ENCODE measurements around the gene DNAJB13.

DNAJB13 gene

DNA sequence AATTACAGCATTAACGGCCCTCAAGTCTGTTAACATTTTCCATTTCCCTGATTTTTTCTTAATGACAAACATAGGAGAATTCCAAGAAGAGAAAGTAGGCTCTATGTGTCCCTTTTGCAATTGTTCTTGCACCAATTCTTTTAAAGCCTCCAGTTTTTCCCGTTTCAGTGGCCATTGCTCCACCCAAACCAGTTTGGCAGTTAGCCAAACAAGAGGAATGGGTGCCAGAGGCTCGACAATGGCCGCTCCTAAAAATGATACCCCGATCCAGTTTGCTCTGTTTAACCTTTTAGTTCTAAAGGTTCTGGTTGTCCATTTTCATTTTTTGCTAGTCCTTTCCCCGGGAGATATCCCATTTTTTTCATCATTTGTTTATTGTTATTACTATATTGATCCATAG is 6.7 kb upstream of the DNAJB13 start:
- ChIA-PET CTCF (interaction anchor here (0.6 kb wide), 1 partner anchor 108 kb away, joined by 3 read pairs; no protein-coding TSS in a partner anchor), POLR2A (no interaction called here)
- Histone ChIP-seq H3K9me3 (ENCODE audit: control insufficient read depth, insufficient read depth, low read depth, low read length) (no peaks in the 10 kb centered on the region), H3K27ac (ENCODE audit: extremely low read depth, low read depth, low read length) (no peak overlapping the region), H3K36me3 (ENCODE audit: control insufficient read depth in 2 of 2, insufficient read depth in 1 of 2, low read length in 2 of 2) (peaks cover 0 to 5% of the 10 kb centered on the region in 2 experiments; a peak in 1 of 3 replicates), H3K4me3 (ENCODE audit: low read depth, low read length) (no peak overlapping the region), H3K4me1 (ENCODE audit: control insufficient read depth, insufficient read depth, low read length) (no peaks in the 10 kb centered on the region)
- TF ChIP-seq, protein P1, sequence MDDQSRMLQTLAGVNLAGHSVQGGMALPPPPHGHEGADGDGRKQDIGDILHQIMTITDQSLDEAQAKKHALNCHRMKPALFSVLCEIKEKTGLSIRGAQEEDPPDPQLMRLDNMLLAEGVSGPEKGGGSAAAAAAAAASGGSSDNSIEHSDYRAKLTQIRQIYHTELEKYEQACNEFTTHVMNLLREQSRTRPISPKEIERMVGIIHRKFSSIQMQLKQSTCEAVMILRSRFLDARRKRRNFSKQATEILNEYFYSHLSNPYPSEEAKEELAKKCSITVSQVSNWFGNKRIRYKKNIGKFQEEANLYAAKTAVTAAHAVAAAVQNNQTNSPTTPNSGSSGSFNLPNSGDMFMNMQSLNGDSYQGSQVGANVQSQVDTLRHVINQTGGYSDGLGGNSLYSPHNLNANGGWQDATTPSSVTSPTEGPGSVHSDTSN (CRISPR knock-in tag; IDR thresholded peaks at IDR 0.05), result no peak
- TF ChIP-seq ZNF830 (tag by site-specific recombination; IDR thresholded peaks at IDR 0.05; ENCODE audit: low read depth) (no peak), SETDB1 (IDR thresholded peaks at IDR 0.05; ENCODE audit: insufficient read length, low read length) (no peak), ZFP37 (tag by site-specific recombination; IDR thresholded peaks at IDR 0.05) (no peak), ZNF350 (tag by site-specific recombination; IDR thresholded peaks at IDR 0.05) (no peak), KLF16 (tag by site-specific recombination; IDR thresholded peaks at IDR 0.05) (no peak), ZNF221 (tag by site-specific recombination; IDR thresholded peaks at IDR 0.05; ENCODE audit: borderline replicate concordance) (no peak), ZNF560 (tag by site-specific recombination; IDR thresholded peaks at IDR 0.05; ENCODE audit: borderline replicate concordance) (no peak), ZNF214 (tag by site-specific recombination; IDR thresholded peaks at IDR 0.05; ENCODE audit: borderline replicate concordance) (no peak), ZNF416 (tag by site-specific recombination; IDR thresholded peaks at IDR 0.05) (no peak)
- TF ChIP-seq, protein P2, sequence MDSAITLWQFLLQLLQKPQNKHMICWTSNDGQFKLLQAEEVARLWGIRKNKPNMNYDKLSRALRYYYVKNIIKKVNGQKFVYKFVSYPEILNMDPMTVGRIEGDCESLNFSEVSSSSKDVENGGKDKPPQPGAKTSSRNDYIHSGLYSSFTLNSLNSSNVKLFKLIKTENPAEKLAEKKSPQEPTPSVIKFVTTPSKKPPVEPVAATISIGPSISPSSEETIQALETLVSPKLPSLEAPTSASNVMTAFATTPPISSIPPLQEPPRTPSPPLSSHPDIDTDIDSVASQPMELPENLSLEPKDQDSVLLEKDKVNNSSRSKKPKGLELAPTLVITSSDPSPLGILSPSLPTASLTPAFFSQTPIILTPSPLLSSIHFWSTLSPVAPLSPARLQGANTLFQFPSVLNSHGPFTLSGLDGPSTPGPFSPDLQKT (IDR thresholded peaks at IDR 0.05; ENCODE audit: borderline replicate concordance, low read depth, low read length), result no peak
- TF ChIP-seq, protein P3, sequence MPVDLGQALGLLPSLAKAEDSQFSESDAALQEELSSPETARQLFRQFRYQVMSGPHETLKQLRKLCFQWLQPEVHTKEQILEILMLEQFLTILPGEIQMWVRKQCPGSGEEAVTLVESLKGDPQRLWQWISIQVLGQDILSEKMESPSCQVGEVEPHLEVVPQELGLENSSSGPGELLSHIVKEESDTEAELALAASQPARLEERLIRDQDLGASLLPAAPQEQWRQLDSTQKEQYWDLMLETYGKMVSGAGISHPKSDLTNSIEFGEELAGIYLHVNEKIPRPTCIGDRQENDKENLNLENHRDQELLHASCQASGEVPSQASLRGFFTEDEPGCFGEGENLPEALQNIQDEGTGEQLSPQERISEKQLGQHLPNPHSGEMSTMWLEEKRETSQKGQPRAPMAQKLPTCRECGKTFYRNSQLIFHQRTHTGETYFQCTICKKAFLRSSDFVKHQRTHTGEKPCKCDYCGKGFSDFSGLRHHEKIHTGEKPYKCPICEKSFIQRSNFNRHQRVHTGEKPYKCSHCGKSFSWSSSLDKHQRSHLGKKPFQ (tag by site-specific recombination; IDR thresholded peaks at IDR 0.05), result no peak

DNA sequence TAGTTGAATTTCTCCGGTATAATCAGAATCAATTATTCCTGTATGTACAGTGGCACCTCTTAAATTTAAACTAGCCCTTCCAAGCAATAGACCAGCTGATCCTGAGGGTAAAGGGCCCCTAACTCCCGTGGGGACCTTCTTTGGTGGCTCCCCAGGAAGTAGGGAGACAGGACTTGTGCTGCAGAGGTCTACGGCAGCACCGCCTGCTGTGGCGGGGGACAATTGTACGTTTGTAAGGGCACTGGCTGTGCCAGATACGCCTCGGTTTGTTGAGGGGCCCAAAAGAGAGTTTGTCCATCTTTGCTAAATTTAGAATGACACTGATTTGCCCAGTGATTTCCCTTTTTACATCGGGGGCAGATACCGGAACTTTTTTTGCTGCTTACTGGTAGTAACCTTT is 5.9 kb upstream of the DNAJB13 start:
- no peaks in the 10 kb centered on the region for H3K4me1 ChIP-seq (ENCODE audit: control insufficient read depth, insufficient read depth, low read length)
- CTCF ChIA-PET, result no interaction called here
- H3K36me3 ChIP-seq (ENCODE audit: control insufficient read depth in 2 of 2, insufficient read depth in 1 of 2, low read length in 2 of 2), result peaks cover 0 to 5% of the 10 kb centered on the region in 2 experiments; a peak in 1 of 3 replicates
- POLR2A ChIA-PET, result no interaction called here
- H3K9me3 ChIP-seq (ENCODE audit: control insufficient read depth, insufficient read depth, low read depth, low read length), result no peaks in the 10 kb centered on the region
- no peak overlapping the region for H3K4me3 ChIP-seq (ENCODE audit: low read depth, low read length)
- H3K27ac ChIP-seq (ENCODE audit: extremely low read depth, low read depth, low read length), result no peak overlapping the region
- TF ChIP-seq ZNF555 (tag by site-specific recombination; conservative IDR thresholded peaks at IDR 0.05) (no peak), ZBTB8A (tag by site-specific recombination; IDR thresholded peaks at IDR 0.05) (no peak), ZNF624 (tag by site-specific recombination; IDR thresholded peaks at IDR 0.05) (no peak), OSR2 (tag by site-specific recombination; IDR thresholded peaks at IDR 0.05) (no peak), WT1 (tag by site-specific recombination; IDR thresholded peaks at IDR 0.05) (no peak), ZNF433 (tag by site-specific recombination; IDR thresholded peaks at IDR 0.05; ENCODE audit: low read depth) (no peak)
- TF ChIP-seq, protein P4, sequence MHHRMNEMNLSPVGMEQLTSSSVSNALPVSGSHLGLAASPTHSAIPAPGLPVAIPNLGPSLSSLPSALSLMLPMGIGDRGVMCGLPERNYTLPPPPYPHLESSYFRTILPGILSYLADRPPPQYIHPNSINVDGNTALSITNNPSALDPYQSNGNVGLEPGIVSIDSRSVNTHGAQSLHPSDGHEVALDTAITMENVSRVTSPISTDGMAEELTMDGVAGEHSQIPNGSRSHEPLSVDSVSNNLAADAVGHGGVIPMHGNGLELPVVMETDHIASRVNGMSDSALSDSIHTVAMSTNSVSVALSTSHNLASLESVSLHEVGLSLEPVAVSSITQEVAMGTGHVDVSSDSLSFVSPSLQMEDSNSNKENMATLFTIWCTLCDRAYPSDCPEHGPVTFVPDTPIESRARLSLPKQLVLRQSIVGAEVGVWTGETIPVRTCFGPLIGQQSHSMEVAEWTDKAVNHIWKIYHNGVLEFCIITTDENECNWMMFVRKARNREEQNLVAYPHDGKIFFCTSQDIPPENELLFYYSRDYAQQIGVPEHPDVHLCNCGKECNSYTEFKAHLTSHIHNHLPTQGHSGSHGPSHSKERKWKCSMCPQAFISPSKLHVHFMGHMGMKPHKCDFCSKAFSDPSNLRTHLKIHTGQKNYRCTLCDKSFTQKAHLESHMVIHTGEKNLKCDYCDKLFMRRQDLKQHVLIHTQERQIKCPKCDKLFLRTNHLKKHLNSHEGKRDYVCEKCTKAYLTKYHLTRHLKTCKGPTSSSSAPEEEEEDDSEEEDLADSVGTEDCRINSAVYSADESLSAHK (tag by site-specific recombination; IDR thresholded peaks at IDR 0.05), result no peak
- TF ChIP-seq, protein P5, sequence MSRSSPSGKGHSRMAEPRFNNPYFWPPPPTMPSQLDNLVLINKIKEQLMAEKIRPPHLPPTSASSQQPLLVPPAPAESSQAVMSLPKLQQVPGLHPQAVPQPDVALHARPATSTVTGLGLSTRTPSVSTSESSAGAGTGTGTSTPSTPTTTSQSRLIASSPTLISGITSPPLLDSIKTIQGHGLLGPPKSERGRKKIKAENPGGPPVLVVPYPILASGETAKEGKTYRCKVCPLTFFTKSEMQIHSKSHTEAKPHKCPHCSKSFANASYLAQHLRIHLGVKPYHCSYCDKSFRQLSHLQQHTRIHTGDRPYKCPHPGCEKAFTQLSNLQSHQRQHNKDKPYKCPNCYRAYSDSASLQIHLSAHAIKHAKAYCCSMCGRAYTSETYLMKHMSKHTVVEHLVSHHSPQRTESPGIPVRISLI (tag by site-specific recombination; IDR thresholded peaks at IDR 0.05), result no peak
- TF ChIP-seq, protein P6, sequence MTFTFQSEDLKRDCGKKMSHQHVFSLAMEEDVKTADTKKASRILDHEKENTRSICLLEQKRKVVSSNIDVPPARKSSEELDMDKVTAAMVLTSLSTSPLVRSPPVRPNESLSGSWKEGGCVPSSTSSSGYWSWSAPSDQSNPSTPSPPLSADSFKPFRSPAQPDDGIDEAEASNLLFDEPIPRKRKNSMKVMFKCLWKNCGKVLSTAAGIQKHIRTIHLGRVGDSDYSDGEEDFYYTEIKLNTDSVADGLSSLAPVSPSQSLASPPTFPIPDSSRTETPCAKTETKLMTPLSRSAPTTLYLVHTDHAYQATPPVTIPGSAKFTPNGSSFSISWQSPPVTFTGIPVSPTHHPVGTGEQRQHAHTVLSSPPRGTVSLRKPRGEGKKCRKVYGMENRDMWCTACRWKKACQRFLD (tag by site-specific recombination; IDR thresholded peaks at IDR 0.05), result no peak
- TF ChIP-seq, protein P7, sequence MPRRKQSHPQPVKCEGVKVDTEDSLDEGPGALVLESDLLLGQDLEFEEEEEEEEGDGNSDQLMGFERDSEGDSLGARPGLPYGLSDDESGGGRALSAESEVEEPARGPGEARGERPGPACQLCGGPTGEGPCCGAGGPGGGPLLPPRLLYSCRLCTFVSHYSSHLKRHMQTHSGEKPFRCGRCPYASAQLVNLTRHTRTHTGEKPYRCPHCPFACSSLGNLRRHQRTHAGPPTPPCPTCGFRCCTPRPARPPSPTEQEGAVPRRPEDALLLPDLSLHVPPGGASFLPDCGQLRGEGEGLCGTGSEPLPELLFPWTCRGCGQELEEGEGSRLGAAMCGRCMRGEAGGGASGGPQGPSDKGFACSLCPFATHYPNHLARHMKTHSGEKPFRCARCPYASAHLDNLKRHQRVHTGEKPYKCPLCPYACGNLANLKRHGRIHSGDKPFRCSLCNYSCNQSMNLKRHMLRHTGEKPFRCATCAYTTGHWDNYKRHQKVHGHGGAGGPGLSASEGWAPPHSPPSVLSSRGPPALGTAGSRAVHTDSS (tag by site-specific recombination; IDR thresholded peaks at IDR 0.05), result no peak

Data from HEK293 (cell line).